A549 (cell line): Measurements from ENCODE around the gene SLC14A1.

Source experiments
- EP300 ChIP-seq, 2 experiments: fragments of >200 bp; sonication (Bioruptor Twin); formaldehyde crosslinking; IDR thresholded peaks; 2 replicates in 1 of 2; 3 replicates in 1 of 2; pipeline ENCODE4 v1.6.1; 2016 to 2017
- HOXA7 ChIP-seq: fragments of 250-450 bp; sonication (Bioruptor Pico); IDR thresholded peaks from 2 replicates; pipeline ENCODE4 v1.5.0; 2020; ENCODE audit warnings: mild to moderate bottlenecking, moderate library complexity
- KDM1A ChIP-seq: fragments of 200-600 bp; sonication (generic); IDR thresholded peaks from 2 replicates; pipeline ENCODE4 v1.6.1; 2016; ENCODE audit warnings: low read depth, mild to moderate bottlenecking
- KDM5A ChIP-seq: fragments of 200-600 bp; sonication (generic); IDR thresholded peaks from 2 replicates; pipeline ENCODE4 v1.6.1; 2016; ENCODE audit warnings: antibody characterized with exemption, mild to moderate bottlenecking
- REST ChIP-seq: fragments of 200-600 bp; sonication (generic); IDR thresholded peaks from 2 replicates; pipeline ENCODE4 v1.6.1; 2016; ENCODE audit warnings: antibody characterized with exemption, mild to moderate bottlenecking, moderate library complexity
- RNF2 ChIP-seq: fragments of 200-600 bp; sonication (generic); IDR thresholded peaks from 2 replicates; pipeline ENCODE4 v1.6.1; 2016; ENCODE audit warnings: low read depth, mild to moderate bottlenecking, antibody characterized with exemption, moderate library complexity, borderline replicate concordance

GRCh38 chr18:45678850-45679249 is 45.1 kb upstream of the SLC14A1 start:
- TF ChIP-seq KDM1A (no peak), EP300 (IDR thresholded peaks at IDR 0.05) (no peak), REST (no peak), HOXA7 (CRISPR knock-in tag) (no peak), RNF2 (no peak), KDM5A (no peak)
